Small intestine (tissue), 7 donors: Measurements from ENCODE around the gene KANK4. TPM values are rescaled to one million over a fixed set of nuclear protein-coding genes. Genes with fewer than 3 reads are reported as not detected.

Experiments
- DNase-seq, 2 donors: peaks; one replicate each; pipeline versions ENCODE4 v3.0.0 to v3.0.0-alpha.2; 2013
- FAIRE-seq: peaks from 2 replicates; lab custom pipeline; 2012; peaks lifted over from hg19 to GRCh38; lab: Jason Lieb, UNC
- H3K27ac ChIP-seq, 3 donors: one replicate each; pipeline ENCODE4 v1.5.1; 2013; ENCODE audit warnings: low read length in 2 of 3, mild to moderate bottlenecking in 2 of 3, control low read depth in 1 of 3, inconsistent platforms in 1 of 3, low read depth in 1 of 3, moderate library complexity in 1 of 3
- H3K27me3 ChIP-seq, 3 donors: one replicate each; pipeline ENCODE4 v1.6.1; 2013; ENCODE audit warnings: low read length in 3 of 3, inconsistent platforms in 1 of 3; ENCODE audit not compliant: control insufficient read depth in 3 of 3, insufficient read depth in 3 of 3
- H3K36me3 ChIP-seq, 3 donors: one replicate each; pipeline ENCODE4 v1.6.1; 2013; ENCODE audit warnings: low read length in 3 of 3, inconsistent platforms in 1 of 3, low read depth in 1 of 3, mild to moderate bottlenecking in 1 of 3, moderate library complexity in 1 of 3; ENCODE audit not compliant: control insufficient read depth in 3 of 3, insufficient read depth in 2 of 3
- H3K4me1 ChIP-seq, 3 donors: one replicate each; pipeline ENCODE4 v1.6.1; 2013; ENCODE audit warnings: low read length in 2 of 3, inconsistent platforms in 1 of 3, low read depth in 1 of 3, mild to moderate bottlenecking in 1 of 3, moderate library complexity in 1 of 3; ENCODE audit not compliant: control insufficient read depth in 3 of 3, insufficient read depth in 2 of 3
- H3K4me3 ChIP-seq, 3 donors: one replicate each; pipeline ENCODE4 v1.5.1; 2013; ENCODE audit warnings: low read length in 3 of 3, control low read depth in 1 of 3, inconsistent platforms in 1 of 3, low read depth in 1 of 3, mild to moderate bottlenecking in 1 of 3, moderate library complexity in 1 of 3
- H3K9me3 ChIP-seq, 2 donors: one replicate each; pipeline ENCODE4 v1.6.1; 2013; ENCODE audit warnings: low read depth in 1 of 2, low read length in 1 of 2; ENCODE audit not compliant: control insufficient read depth in 2 of 2, insufficient read depth in 1 of 2
- WGBS, 3 donors: extraction: QIAGEN DNeasy Blood & Tissue Kit; methylation state at CpG; one replicate each; pipeline ENCODE4 v1.1.7; 2013; 5-methylcytosine and 5-hydroxymethylcytosine counted together
- polyA plus RNA-seq, 4 donors: library from polyadenylated mRNA; stranded (reverse) in 3 of 4; unstranded in 1 of 4; fragments of 200-250 nt in 3 of 4; fragments of 120-200 nt in 1 of 4; gene quantifications; one replicate each; pipeline versions ENCODE4 v1.2.1 to v1.2.3, GENCODE V29; 2013
- donor health status: healthy with polysubstance abuse.
- donor health status: control.
- donor health status: control.
- donor health status: Bipolar disorder and iron deficiency.
- donor health status: healthy.

The KANK4 gene
- polyA plus RNA-seq, 4 donors = 0.43 to 1.4 TPM; not detected in 2

DNA sequence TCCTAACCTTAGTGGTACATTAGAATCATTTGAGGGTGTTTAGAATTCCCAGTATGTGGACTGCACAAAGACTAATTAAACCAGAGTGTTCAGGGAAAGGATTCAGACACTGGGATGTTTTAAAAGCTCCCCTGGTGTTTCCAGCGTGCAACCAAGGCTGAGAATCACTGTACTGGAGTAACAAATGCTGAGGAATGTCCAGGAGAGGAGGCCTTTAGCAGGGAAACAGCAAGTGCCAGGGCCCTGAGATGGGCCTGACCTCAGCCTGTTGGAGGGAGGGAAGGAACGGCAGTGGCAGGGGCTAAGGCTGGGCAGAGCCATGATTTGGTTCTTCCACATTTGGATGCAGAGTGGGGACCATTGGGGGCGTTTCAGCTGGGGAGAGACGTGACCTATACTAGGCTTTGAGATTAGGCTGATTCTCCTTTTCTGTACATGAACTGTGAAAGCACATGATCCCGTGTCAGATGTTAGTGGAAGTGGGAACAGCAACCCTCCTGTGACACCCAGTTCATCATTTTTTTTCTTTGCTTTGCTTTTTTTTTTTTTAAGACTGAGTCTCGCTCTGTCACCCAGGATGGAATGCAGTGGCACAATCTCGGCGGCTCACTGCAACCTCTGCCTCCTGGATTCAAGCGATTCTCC lies 49.3 kb downstream of the KANK4 start:
- no peak for FAIRE-seq
- no peak overlapping the region for H3K27ac ChIP-seq

DNA sequence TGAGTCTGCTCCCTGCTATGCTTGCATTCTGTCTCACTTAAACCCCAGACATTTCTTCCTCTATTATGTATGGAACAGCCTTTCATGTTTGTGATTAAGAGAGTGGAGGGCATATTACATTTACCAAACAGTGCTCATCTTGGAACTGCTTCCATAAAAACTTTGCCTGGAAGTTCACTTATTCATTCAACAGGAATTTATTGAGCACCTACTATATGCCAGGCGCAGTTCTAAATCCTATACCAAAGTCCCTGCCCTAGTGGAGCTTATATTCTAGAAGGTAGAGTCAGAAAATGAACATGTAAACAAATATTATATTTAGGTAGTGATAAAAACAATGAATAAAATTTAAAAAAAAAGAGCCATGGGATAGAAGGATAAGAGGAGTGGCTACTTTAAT lies 49.8 kb downstream of the KANK4 start:
- Histone ChIP-seq H3K27me3 (no peaks in the 10 kb centered on the region), H3K4me1 (no peaks in the 10 kb centered on the region), H3K36me3 (peaks cover 0 to 18% (median 0%) of the 10 kb centered on the region in 3 donors), H3K9me3 (no peaks in the 10 kb centered on the region), H3K4me3 (no peak overlapping the region), H3K27ac (no peak overlapping the region)
- DNase-seq = no peak
- WGBS, 3 donors = 94 to 100% (median 95%) methylated on average over 1 of the region's 1 CpG
- no peak for FAIRE-seq

More for the DNA sequence above, 49.3 kb downstream of the KANK4 start:
- DNase-seq = no peak
- H3K4me3 ChIP-seq = no peak overlapping the region
- no peaks in the 10 kb centered on the region for H3K9me3 ChIP-seq
- WGBS, 3 donors = 85 to 94% (median 88%) methylated on average over 9 of the region's 9 CpGs
- no peaks in the 10 kb centered on the region for H3K27me3 ChIP-seq
- H3K36me3 ChIP-seq = peaks cover 0 to 20% (median 0%) of the 10 kb centered on the region in 3 donors
- no peaks in the 10 kb centered on the region for H3K4me1 ChIP-seq

DNA sequence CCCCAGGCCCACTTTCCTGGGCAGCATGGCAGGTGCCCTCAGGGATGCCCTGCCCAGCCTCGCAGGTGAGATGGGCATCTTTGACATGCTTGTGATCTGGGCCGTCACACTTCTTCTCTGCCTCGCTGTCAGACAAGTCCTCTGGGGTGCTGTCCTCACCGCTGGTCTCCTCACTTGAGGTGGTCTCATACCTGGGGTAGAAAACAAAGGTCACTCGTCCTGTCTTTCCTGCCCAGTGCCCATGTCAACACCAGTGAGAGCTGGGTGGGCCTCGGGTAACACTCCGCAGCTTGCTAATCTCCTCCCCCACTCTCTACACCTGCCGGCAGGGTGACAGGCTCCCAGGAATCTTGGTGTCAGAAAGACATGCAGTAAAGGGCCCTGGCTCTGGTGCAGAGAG lies 50.9 kb downstream of the KANK4 start:
- WGBS, 3 donors = 76 to 88% (median 85%) methylated on average over 8 of the region's 8 CpGs
- peaks cover 0 to 13% (median 0%) of the 10 kb centered on the region in 3 donors for H3K36me3 ChIP-seq
- DNase-seq = no peak
- FAIRE-seq = no peak
- H3K4me1 ChIP-seq = no peaks in the 10 kb centered on the region
- no peaks in the 10 kb centered on the region for H3K9me3 ChIP-seq
- no peak overlapping the region for H3K27ac ChIP-seq
- no peak overlapping the region for H3K4me3 ChIP-seq
- H3K27me3 ChIP-seq = no peaks in the 10 kb centered on the region

DNA sequence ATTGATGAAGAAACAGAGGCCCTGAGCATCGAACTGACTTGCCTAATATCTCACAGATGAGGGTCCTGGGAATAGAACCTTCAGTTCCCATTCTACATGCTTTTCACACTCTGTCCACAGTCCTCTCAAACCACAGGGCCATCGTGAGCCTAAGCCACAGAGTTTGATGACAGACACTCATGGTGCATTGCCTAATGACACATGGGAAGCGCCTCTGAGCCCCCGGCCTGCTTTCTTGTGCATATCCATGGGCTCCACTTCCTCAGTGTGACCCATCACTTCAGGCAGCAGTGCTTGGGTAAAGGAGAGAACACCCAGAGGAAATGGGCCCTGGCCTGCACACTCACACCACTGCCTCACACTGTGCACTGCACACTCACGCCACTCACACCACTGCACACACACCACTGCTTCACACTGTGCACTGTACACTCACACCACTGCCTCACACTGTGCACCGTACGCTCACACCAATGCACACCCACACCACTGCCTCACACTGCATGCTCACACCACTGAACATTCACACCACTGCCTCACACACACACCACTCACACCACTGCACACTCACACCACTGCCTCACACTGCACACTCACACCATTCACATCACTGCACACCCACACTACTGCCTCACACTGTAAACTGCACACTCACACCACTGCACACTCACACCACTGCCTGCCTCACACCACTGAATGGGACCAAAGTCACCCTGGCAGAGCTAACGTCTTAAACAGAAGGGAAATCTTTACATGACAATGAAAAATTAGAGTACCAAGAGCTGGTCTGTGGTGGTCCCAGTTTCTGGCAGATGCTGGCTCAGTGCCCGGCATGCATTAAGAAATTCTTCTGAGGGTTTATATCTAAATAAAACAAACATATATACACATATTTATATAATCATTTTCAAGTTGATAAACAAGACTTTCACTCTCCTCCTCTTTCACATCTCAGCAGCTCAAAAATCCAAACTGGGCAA lies 53.0 kb downstream of the KANK4 start:
- Histone ChIP-seq H3K9me3 (no peaks in the 10 kb centered on the region), H3K4me1 (no peaks in the 10 kb centered on the region), H3K27me3 (no peaks in the 10 kb centered on the region), H3K36me3 (peaks cover 0 to 14% (median 0%) of the 10 kb centered on the region in 3 donors), H3K4me3 (no peak overlapping the region), H3K27ac (no peak overlapping the region)
- FAIRE-seq = no peak
- no peak for DNase-seq
- 75 to 81% (median 80%) methylated on average over 9 of the region's 9 CpGs for WGBS, 3 donors

DNA sequence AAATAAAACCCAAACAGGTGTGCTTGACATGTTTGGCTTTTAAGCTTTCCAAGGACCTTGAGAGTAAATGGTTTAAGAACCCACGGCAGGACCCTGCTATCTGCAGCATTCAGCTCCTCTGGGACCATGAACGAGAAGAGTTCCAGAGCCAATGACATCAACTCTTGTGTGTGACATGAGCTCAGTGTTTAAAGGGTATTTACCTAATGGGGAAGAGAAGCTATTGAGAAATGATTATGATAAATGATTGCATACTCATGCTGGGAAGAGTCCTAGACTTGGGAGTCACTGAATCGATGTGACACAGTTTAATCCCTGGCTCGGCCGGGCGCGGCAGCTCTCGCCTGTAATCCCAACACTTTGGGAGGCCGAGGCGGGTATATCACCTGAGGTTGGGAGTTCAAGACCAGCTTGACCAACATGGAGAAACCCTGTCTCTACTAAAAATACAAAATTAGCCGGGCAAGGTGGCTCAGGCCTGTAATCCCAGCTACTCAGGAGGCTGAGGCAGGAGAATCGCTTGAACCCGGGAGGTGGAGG lies 55.4 kb downstream of the KANK4 start:
- no peak for FAIRE-seq

DNA sequence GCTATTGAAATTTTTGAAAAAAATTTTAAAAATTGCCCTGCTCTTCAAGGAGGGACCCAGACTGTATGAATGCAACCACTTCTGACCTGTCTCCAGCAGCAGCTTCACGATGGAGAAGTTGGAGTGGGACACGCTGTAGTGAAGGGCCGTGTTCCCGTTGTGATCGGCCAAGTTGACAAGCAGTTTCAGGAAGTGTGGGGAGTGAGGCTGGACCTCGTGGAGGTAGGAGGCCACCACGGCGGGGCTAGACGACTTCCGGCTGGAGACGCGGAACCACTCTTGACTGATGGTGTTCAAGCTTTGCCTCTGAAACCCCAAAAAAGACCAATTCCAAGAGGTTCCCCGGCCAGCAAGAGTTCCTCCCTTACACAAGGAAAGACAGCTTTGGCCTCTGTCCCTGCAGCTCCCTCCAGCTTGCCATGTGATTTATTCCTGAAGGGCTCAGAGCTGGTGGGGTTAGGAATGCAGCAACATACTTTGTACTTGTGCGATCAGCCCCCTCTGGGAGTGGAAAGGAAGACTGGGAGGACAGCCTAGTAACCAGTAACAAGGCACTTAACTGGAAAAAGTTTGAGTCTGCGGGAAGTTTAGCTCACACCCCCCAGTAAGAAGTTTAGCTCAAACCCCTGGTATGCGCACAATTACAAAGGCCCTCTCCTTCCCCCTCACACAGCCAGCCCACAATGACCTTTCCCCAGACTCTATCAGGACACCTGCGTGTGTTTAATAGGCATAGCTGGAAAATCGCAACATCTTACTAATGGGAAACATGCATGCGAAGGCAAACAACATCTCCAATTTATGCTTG lies 56.0 kb downstream of the KANK4 start:
- no peak overlapping the region for H3K4me3 ChIP-seq
- H3K9me3 ChIP-seq = no peaks in the 10 kb centered on the region
- FAIRE-seq (no peak), DNase-seq (no peak)
- no peaks in the 10 kb centered on the region for H3K4me1 ChIP-seq
- H3K27ac ChIP-seq = no peak overlapping the region
- H3K27me3 ChIP-seq = no peaks in the 10 kb centered on the region
- WGBS, 3 donors = 58 to 84% (median 75%) methylated on average over 19 of the region's 19 CpGs
- H3K36me3 ChIP-seq = peaks cover 0 to 13% (median 0%) of the 10 kb centered on the region in 3 donors

More for the DNA sequence above, 55.4 kb downstream of the KANK4 start:
- Histone ChIP-seq H3K27me3 (no peaks in the 10 kb centered on the region), H3K36me3 (peaks cover 0 to 14% (median 0%) of the 10 kb centered on the region in 3 donors), H3K9me3 (no peaks in the 10 kb centered on the region), H3K4me3 (no peak overlapping the region), H3K27ac (no peak overlapping the region), H3K4me1 (no peaks in the 10 kb centered on the region)
- WGBS, 3 donors = 81 to 87% (median 84%) methylated on average over 13 of the region's 13 CpGs
- DNase-seq = no peak

DNA sequence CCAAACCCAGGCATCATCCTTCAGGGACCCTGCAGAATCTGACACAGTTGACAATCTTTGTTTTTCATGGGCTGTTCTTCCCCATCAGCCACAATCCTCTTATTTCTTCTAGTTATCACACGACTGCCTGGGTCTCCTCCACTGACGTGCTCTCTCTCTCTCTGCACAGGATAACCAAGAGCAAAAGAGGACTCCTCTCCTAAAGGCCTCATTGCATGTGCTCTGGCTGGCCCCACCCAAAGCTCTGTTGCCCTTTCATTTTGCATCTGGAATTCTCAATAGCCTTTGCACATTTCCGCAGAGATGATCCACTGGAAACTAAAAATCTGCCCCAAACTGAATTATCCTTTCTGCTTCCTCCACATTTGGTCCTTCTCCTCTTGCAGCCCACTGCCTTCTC lies 58.5 kb downstream of the KANK4 start:
- whole genome bisulfite sequencing, 3 donors = 82 to 85% (median 83%) methylated on average over 3 of the region's 3 CpGs
- H3K4me1 ChIP-seq = no peaks in the 10 kb centered on the region
- H3K27me3 ChIP-seq = no peaks in the 10 kb centered on the region
- H3K36me3 ChIP-seq = peaks cover 0 to 3% (median 0%) of the 10 kb centered on the region in 3 donors
- DNase-seq (no peak), FAIRE-seq (no peak)
- no peak overlapping the region for H3K27ac ChIP-seq
- no peak overlapping the region for H3K4me3 ChIP-seq
- no peaks in the 10 kb centered on the region for H3K9me3 ChIP-seq

DNA sequence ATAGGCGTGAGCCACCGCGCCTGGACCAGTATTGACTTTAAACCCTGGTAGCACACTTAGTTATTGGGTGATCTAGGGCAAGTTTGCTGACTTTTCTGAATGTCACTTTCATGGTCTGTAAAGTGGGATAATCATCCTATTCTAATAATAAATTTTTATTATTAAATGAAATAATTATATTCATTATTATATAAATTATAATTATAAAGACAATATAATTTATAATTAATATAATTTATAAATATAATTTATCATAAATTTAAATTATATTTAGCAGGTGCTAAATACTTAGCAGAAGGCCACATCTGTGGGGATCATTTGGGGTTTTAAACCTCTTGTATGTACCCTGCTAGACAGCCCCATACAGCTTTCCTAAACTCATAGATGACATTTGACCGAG lies 59.7 kb downstream of the KANK4 start:
- no peak for FAIRE-seq
- H3K4me1 ChIP-seq = no peaks in the 10 kb centered on the region

More for the DNA sequence above, 59.7 kb downstream of the KANK4 start:
- no peak overlapping the region for H3K27ac ChIP-seq
- no peak for DNase-seq
- H3K27me3 ChIP-seq = no peaks in the 10 kb centered on the region
- H3K4me3 ChIP-seq = no peak overlapping the region
- peaks cover 0 to 3% (median 0%) of the 10 kb centered on the region in 3 donors for H3K36me3 ChIP-seq
- 88 to 96% (median 93%) methylated on average over 4 of the region's 4 CpGs for WGBS, 3 donors
- no peaks in the 10 kb centered on the region for H3K9me3 ChIP-seq
